Activated T-cell treated with anti-CD3 and anti-CD28 coated beads, Interleukin-2, amount 50 U/mL, for 4 hours (primary cell): Measurements from ENCODE around the gene AP3S2. TPM values are rescaled to one million over a fixed set of nuclear protein-coding genes. Genes with fewer than 3 reads are reported as not detected.
"Not testable (repeated sequence)": the region's sequence is repeated elsewhere in the genome, so short reads cannot be mapped to it uniquely, and the experiment has no call there.

Source experiments
- ATAC-seq, 2 donors: fragments of 200-7000 bp; cut with Tn5 transposase; one replicate each; pipeline ENCODE4 v1.10.0; 2021
- DNase-seq: peaks from one replicate; pipeline ENCODE4 v3.0.0-alpha.2; 2020
- H3K27me3 Mint-ChIP-seq: one replicate; pipeline ENCODE4 v1.8.0; 2021; ENCODE audit warnings: low read depth, mixed read lengths
- H3K36me3 Mint-ChIP-seq: one replicate; pipeline ENCODE4 v1.8.0; 2022; ENCODE audit warnings: mixed read lengths; ENCODE audit not compliant: insufficient read depth
- H3K4me1 Mint-ChIP-seq: one replicate; pipeline ENCODE4 v1.8.0; 2021; ENCODE audit warnings: low read depth, mixed read lengths
- H3K4me3 Mint-ChIP-seq: one replicate; pipeline ENCODE4 v1.8.0; 2021; ENCODE audit warnings: mild to moderate bottlenecking, moderate library complexity, mixed read lengths
- H3K9me3 Mint-ChIP-seq: one replicate; pipeline ENCODE4 v1.8.0; 2021; ENCODE audit warnings: mixed read lengths
- total RNA-seq, 3 donors: library from RNA; stranded (reverse); gene quantifications; one replicate each; pipeline ENCODE4 v1.2.1, GENCODE V29; 2021

Gene AP3S2
- total RNA-seq, 3 donors from 2014 or later = 15.2 to 17.4 (median 17.1) TPM

DNA sequence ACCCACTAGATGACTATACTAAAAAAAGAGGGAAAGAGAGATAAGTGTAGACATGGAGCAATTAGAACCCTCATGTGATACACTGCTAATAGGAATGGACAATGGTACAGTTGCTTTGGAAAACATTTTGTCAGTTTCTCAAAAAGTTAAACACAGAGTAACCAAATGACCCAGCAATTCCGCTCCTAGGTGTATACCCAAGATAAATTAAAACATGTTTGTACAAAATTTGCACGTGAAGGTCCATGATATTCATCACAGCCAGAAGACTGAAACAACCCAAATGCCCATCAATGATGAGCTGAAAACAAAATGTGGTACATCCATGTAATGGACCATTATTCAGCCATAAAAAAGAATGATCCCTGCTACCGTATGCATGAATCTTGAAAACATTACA lies 105.8 kb downstream of the AP3S2 start:
- peaks cover 8% of the 10 kb centered on the region for H3K9me3 Mint-ChIP-seq
- H3K4me1 Mint-ChIP-seq = no peaks in the 10 kb centered on the region
- no peak overlapping the region for H3K4me3 Mint-ChIP-seq
- no peaks in the 10 kb centered on the region for H3K36me3 Mint-ChIP-seq
- DNase-seq (no peak), ATAC-seq (no peak)
- peaks cover 3% of the 10 kb centered on the region for H3K27me3 Mint-ChIP-seq

DNA sequence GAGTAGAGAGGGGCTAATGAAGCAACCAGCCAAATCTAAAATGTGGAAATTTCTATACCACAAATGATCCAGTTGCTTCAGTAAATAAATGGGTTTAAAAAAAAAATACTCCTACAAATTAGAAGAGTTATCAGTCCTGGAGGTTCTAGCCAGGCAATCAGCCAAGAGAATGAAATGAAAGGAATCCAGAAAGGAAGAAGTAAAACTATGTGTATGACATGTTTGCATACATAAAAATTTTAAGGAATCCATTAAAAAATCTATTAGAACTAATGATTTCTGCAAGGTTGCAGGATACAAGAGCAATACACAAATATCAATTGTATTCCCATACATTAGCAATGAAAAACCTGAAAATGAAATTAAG lies 108.0 kb downstream of the AP3S2 start:
- no peak for DNase-seq
- ATAC-seq = no peak
- peaks cover 4% of the 10 kb centered on the region for H3K4me1 Mint-ChIP-seq
- peaks cover 5% of the 10 kb centered on the region for H3K27me3 Mint-ChIP-seq
- H3K36me3 Mint-ChIP-seq = no peaks in the 10 kb centered on the region
- H3K9me3 Mint-ChIP-seq = peaks cover 8% of the 10 kb centered on the region
- H3K4me3 Mint-ChIP-seq = no peak overlapping the region

DNA sequence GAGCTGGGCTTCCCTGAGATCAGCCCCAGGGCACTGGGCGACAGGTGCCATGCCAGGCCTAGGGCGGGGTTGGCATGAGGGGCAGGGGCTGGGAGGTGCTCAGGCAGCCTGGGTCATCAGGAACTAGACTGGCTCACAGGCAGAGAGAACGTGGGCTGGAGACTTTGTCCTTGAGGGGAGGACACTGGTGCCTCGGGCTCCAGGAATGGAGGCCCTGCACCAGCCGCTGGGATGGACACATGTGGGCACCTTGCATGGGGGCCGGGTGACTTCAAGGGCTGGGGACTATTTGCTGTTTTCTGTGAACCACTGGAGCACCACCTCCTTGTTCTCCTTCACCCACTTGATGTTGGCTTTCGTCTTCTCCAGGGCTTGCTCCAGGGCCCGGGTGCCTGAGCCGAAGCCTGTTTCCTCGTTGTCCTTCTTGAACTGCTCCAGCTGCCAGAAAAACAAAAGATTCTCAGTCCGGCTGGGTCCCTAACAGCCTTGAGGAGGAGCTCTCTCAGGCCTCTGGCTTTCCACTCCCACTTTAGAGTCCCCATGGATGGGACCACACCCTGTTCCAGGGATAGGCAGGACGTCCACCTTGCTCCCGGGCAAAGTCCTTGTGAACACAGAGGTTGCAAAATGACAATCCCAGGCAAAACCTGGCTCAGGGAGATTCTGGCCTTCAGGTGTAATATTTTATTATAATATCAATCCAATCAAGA lies 108.6 kb downstream of the AP3S2 start:
- Mint-ChIP-seq H3K36me3 (no peaks in the 10 kb centered on the region), H3K9me3 (peaks cover 8% of the 10 kb centered on the region), H3K27me3 (peaks cover 11% of the 10 kb centered on the region), H3K4me1 (peaks cover 7% of the 10 kb centered on the region), H3K4me3 (no peak overlapping the region)
- no peak for DNase-seq
- ATAC-seq = no peak

DNA sequence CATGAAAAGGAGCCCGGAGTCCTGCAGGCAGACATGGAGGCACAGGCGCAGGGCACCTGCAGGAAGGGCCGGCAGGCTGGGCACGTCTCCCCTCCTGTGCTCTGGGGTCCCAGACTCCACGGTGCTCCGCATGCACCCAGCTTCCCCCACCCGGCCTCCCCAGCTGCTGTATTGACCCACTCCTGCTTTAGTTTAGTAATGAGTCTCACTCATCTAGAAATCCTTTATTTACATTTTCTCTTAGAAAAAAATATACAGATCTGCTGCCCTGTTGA lies 109.2 kb downstream of the AP3S2 start:
- no peak for DNase-seq
- ATAC-seq = no peak
- peaks cover 7% of the 10 kb centered on the region for H3K4me1 Mint-ChIP-seq
- no peak overlapping the region for H3K4me3 Mint-ChIP-seq
- H3K9me3 Mint-ChIP-seq = peaks cover 8% of the 10 kb centered on the region
- H3K36me3 Mint-ChIP-seq = no peaks in the 10 kb centered on the region
- peaks cover 11% of the 10 kb centered on the region for H3K27me3 Mint-ChIP-seq

DNA sequence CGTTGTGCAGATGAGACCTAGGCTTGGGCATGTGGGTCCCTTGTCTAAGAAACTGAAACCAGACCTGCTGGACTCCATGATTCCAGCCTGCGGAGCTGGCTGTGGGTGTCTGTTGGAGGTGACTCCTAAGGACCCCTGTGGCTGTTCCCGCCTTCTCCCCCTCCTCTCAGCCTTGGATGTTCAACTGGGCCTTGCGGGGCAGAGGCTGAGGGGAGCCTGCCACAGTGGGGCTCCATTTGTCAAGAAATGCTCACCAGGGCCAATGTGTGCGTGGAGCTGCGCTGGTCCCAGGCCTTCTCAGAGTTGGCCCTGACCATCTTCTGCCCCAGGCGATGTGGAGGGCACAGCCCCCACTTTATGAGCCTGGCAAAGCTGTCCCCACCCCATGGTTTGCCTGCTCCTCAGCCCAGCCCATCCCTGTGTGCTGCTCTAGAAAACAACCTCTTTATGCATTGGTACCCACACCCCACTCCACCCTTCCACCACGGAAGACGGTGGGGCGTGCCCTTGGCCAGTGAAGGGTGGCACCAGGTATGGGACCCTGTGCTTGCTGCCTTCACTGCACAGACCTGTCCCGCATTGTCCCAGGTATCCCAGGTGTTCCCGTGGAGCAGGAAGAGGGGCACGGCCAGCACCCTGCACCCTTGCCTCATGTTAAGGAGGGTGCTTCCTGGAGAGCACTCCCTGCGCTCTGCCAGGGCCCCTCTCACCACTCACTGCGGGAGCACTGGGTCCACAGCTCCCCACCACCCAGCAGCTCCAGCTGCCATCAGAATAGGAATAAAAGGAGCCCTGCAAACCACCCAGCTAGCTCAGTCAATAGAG lies 109.7 kb downstream of the AP3S2 start:
- Mint-ChIP-seq H3K9me3 (peaks cover 8% of the 10 kb centered on the region), H3K27me3 (peaks cover 11% of the 10 kb centered on the region), H3K4me3 (no peak overlapping the region), H3K36me3 (no peaks in the 10 kb centered on the region), H3K4me1 (peaks cover 7% of the 10 kb centered on the region)
- DNase-seq (no peak), ATAC-seq (no peak)

DNA sequence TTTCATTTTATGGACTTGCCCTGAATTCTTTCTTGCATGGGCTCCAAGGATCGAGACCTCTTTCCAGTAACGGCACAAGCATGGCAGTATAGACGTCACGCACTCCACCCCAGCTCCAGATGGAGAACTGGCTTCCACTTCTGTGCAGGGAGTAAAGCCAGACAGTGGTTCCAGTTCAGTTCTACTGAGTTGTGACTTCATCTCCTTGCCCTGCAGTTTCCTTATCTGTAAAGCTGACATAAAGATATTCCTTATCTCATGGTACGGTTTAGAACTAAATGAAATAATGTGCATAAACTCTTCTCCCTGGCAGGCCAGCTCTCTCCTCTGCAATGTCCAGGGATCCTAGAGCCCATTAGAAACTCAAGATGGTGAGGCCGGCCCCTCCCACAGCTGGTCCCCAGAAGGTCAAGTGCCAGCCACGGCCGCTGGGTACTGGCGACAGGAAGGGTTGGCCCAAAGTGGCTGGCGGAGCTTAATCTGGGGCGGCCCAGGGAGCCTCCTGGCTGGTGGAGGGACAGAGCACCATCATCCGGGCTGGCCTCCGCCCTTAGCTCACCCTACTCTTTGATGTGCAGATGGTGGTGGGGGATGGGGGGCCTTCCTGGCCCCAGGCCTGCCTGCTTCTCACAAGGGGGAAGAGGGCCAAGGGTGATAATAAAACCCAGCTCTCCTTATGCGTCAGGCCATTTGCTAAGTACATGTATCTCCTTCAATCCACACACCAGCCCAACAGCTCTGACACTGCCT lies 110.5 kb downstream of the AP3S2 start:
- peaks cover 15% of the 10 kb centered on the region for H3K27me3 Mint-ChIP-seq
- H3K9me3 Mint-ChIP-seq = peaks cover 7% of the 10 kb centered on the region
- H3K36me3 Mint-ChIP-seq = no peaks in the 10 kb centered on the region
- H3K4me1 Mint-ChIP-seq = peaks cover 7% of the 10 kb centered on the region
- no peak for DNase-seq
- no peak overlapping the region for H3K4me3 Mint-ChIP-seq
- ATAC-seq = no peak

DNA sequence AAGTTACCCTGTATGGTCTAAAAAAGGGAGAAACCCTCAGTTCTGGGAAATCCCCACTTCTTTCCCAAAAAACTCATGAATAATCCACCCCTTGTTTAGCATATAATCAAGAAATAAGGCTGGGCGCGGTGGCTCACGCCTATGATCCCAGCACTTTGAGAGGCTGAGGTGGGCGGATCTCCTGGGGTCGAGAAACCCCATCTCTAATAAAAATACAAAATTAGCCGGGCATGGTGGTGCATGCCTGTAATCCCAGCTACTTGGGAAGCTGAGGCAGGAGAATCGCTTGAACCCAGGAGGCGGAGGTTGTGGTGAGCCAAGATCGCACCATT lies 111.2 kb downstream of the AP3S2 start:
- not testable (repeated sequence) for H3K4me3 Mint-ChIP-seq, H3K4me1 Mint-ChIP-seq
- peaks cover 22% of the 10 kb centered on the region for H3K27me3 Mint-ChIP-seq

DNA sequence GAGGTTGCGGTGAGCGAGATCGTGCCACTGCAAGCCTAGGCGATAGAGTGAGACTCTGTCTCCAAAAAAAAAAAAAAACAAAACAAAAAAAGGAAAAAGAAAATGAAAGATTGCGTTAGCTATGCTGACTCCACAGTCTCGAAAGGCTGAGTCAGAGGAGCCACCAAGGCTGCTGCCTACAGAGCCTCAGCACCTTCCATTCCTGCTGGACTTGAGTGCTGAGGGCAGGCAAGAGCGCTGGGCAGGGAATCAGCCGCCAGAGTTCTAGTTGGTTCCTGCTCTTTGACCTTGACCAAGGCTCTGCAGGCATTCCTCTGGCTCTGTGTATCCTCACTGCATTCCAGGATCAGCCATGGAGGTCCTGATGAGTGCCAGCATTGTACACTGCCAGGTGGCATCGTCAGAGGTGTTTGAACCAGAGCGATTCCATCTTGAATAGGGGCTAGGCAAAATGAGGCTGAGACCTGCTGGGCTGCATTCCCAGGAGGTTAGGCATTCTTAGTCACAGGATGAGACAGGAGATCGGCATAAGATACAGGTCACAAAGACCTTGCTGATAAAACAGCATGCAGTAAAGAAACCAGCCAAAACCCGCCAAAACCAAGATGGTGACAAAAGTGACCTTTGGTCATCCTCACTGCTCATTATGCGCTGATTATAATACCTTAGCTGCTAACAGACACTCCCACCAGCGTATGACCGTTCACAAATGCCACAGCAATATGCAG lies 111.7 kb downstream of the AP3S2 start:
- Mint-ChIP-seq H3K36me3 (no peaks in the 10 kb centered on the region), H3K4me3 (no peak overlapping the region), H3K27me3 (peaks cover 28% of the 10 kb centered on the region), H3K4me1 (peaks cover 7% of the 10 kb centered on the region), H3K9me3 (no peaks in the 10 kb centered on the region)
- DNase-seq (no peak), ATAC-seq (no peak)

More for the DNA sequence above, 111.2 kb downstream of the AP3S2 start:
- not testable (repeated sequence) for ATAC-seq, DNase-seq, H3K36me3 Mint-ChIP-seq, H3K9me3 Mint-ChIP-seq

DNA sequence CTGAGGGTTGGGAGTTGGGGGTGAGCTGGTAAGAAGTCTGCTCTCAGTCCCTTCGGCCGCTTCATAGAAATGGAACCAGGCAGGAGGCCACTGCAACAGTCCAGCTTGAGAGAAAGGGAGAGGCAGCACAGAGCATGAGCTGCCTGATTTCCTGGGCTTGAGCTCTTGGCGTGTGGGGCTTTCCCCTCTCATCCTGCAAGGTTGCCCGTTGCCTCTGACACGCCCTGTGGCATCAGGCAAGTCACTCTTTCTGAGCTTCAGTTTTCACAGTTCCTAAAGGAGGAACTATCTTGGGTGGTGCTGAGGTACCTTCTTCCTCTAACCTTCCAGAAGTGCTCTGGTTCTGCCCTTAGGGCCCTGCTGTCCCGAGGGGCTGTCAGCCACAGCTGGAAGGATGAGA lies 112.7 kb downstream of the AP3S2 start:
- H3K36me3 Mint-ChIP-seq = no peaks in the 10 kb centered on the region
- H3K4me3 Mint-ChIP-seq = no peak overlapping the region
- H3K4me1 Mint-ChIP-seq = peaks cover 7% of the 10 kb centered on the region
- peaks cover 31% of the 10 kb centered on the region for H3K27me3 Mint-ChIP-seq
- ATAC-seq (peak in 1 of 2 donors; percentile 29), DNase-seq (no peak)
- no peaks in the 10 kb centered on the region for H3K9me3 Mint-ChIP-seq

DNA sequence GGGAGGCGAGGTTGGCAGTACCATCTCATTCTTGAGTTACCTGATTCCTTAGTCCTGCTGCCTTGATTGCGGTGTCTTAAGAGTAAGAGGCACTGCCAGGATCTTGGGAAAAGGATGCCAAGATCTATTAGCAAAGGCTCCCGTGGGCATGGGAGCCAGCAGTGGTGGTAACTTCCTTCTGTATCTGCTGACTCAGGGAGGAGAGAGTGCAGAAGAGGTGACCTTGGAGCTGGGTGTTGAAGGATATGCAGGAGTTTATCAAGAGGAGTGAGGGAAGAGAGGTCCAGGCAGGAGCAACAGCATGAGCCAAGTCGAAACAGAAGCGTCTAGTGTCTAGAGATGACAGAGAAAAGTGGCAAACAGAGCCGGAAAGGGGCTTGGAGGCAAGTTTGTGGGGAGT lies 113.2 kb downstream of the AP3S2 start:
- H3K4me1 Mint-ChIP-seq = peaks cover 7% of the 10 kb centered on the region
- peaks cover 34% of the 10 kb centered on the region for H3K27me3 Mint-ChIP-seq
- H3K9me3 Mint-ChIP-seq = no peaks in the 10 kb centered on the region
- DNase-seq (no peak), ATAC-seq (no peak)
- no peaks in the 10 kb centered on the region for H3K36me3 Mint-ChIP-seq
- no peak overlapping the region for H3K4me3 Mint-ChIP-seq

Other genes starting within 250 kb of the AP3S2 start
- 1 to 10 TPM; 2.2 to 3.2 (median 2.6) TPM for gene KIF7, start 238.5 kb downstream of the AP3S2 start, total RNA-seq
- gene PLIN1, start 214.6 kb downstream of the AP3S2 start, total RNA-seq = under 1 TPM in 2 of 3 donors, not detected in 1; 0.13 to 0.45 TPM
- gene PEX11A, start 203.2 kb downstream of the AP3S2 start, total RNA-seq = 1 to 10 TPM; 1.0 to 1.8 (median 1.4) TPM
- not detected for gene WDR93, start 203.2 kb downstream of the AP3S2 start, total RNA-seq
- gene MESP1, start 142.7 kb downstream of the AP3S2 start, total RNA-seq = 1 to 10 TPM; 2.7 to 3.1 (median 3.1) TPM
- gene MESP2, start 117.7 kb downstream of the AP3S2 start, total RNA-seq = not detected
- under 1 TPM; 0.54 to 0.83 (median 0.55) TPM for gene ANPEP, start 79.1 kb downstream of the AP3S2 start, total RNA-seq
- gene ARPIN, start 19.0 kb upstream of the AP3S2 start, total RNA-seq = under 1 TPM in 2 of 3 donors, not detected in 1; 0.05 to 0.13 TPM
- 10 to 100 TPM; 21.7 to 28.2 (median 25.0) TPM for gene ZNF710, start 107.3 kb upstream of the AP3S2 start, total RNA-seq
- 10 to 100 TPM; 32.8 to 45.1 (median 43.3) TPM for gene IDH2, start 208.5 kb upstream of the AP3S2 start, total RNA-seq